GM12865 (cell line): ENCODE measurements around the gene NXT1.

Experiments
- DNase-seq: peaks from one replicate; pipeline ENCODE4 v3.0.0; 2010; ENCODE audit warnings: low read depth
- H3K4me3 ChIP-seq: 2 replicates; pipeline ENCODE4 v1.5.1; 2011; ENCODE audit warnings: mild to moderate bottlenecking, low read depth, low read length, control low read depth
- CTCF ChIP-seq: IDR thresholded peaks from 2 replicates; pipeline ENCODE4 v1.5.1; 2011; ENCODE audit warnings: low read length, control low read depth, low read depth, inconsistent platforms; ENCODE audit not compliant: insufficient read depth; ENCODE audit errors: missing control alignments

NXT1 gene

GRCh38 chr20:23370274-23370673, 19.7 kb downstream of the NXT1 start:
- TF ChIP-seq CTCF, result no peak
- DNase-seq, result no peak

GRCh38 chr20:23370873-23371272, 20.3 kb downstream of the NXT1 start:
- TF ChIP-seq CTCF, result no peak
- DNase-seq, result no peak
- no peak overlapping the region for H3K4me3 ChIP-seq

More at GRCh38 chr20:23370274-23370673, 19.7 kb downstream of the NXT1 start:
- H3K4me3 ChIP-seq, result no peak overlapping the region

- no peak overlapping the region for H3K4me3 ChIP-seq
- no peak for TF ChIP-seq CTCF
- DNase-seq, result no peak
These were observed 20.9 kb downstream of the NXT1 start for GRCh38 chr20:23371496-23371895.

- TF ChIP-seq CTCF, result no peak
- no peak overlapping the region for H3K4me3 ChIP-seq
- no peak for DNase-seq
These were observed 23.9 kb downstream of the NXT1 start for GRCh38 chr20:23374441-23374840.

GRCh38 chr20:23375827-23376226, 25.2 kb downstream of the NXT1 start:
- TF ChIP-seq CTCF, result no peak

GRCh38 chr20:23379772-23380171, 29.2 kb downstream of the NXT1 start:
- no peak overlapping the region for H3K4me3 ChIP-seq
- no peak for DNase-seq
- no peak for TF ChIP-seq CTCF

More at GRCh38 chr20:23375827-23376226, 25.2 kb downstream of the NXT1 start:
- DNase-seq, result no peak
- no peak overlapping the region for H3K4me3 ChIP-seq

GRCh38 chr20:23381876-23382275, 31.3 kb downstream of the NXT1 start:
- no peak overlapping the region for H3K4me3 ChIP-seq
- no peak for DNase-seq
- no peak for TF ChIP-seq CTCF
